ENCODE measurements around the gene PTGES3.
A peak's percentile ranks its signal among the peaks of the same experiment; 100 is the strongest.

PTGES3 gene

GRCh38 chr12:56633468-56634241, 54.4 kb downstream of the PTGES3 start:
- DNase-seq (ENCODE audit: low read depth), result peak; percentile 21
- TF ChIP-seq CTCF (IDR thresholded peaks at IDR 0.05; ENCODE audit: insufficient read depth, low read depth, low read length, missing control alignments), result no peak
- peak overlapping the region; percentile 97 for H3K4me3 ChIP-seq (ENCODE audit: low read length)

DNA sequence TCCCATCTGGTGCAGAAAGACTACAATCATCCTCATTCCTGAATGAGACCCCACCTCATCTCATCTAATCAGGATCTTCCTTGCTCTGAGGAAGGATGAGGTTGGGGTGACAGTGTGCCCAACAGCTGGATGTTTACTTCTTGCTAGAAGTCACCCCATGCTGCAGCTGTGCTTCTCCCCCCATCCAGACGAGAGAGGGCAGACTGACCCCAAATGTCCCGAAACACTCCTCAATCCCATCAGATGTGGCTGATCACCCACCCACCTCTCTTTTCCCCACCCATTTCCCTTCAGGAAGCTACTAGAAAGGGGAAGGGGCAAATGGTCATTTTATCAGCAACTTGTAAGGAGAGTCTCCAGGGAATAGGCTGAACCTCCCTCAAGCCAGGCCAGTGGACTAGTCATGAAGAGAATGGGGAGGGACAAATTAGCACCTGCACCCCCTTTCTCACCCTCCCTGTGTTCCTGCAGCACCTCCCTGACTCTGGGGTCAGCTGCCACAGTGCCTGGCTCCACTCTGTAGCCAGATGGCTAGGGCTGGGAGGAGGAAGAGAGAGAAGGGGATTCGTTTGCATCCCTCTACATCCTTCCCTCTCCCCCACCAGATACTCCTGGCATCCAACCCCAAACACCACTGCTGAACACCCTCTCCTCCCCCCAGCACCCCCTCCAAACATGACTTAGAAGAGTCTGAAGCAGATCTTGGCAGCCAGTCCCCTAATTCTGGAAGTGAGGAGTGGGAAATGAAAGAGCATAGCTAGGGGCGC, 55.2 kb downstream of the PTGES3 start:
- H3K4me3 ChIP-seq (ENCODE audit: low read length), result peak overlapping the region; percentile 97
- no peak for TF ChIP-seq CTCF (IDR thresholded peaks at IDR 0.05; ENCODE audit: insufficient read depth, low read depth, low read length, missing control alignments)
- no peak for DNase-seq (ENCODE audit: low read depth)

GRCh38 chr12:56631790-56632700, 56.0 kb downstream of the PTGES3 start:
- DNase-seq (ENCODE audit: low read depth), result peak; percentile 74
- peak overlapping the region; percentile 97 for H3K4me3 ChIP-seq (ENCODE audit: low read length)
- no peak for TF ChIP-seq CTCF (IDR thresholded peaks at IDR 0.05; ENCODE audit: insufficient read depth, low read depth, low read length, missing control alignments)

DNA sequence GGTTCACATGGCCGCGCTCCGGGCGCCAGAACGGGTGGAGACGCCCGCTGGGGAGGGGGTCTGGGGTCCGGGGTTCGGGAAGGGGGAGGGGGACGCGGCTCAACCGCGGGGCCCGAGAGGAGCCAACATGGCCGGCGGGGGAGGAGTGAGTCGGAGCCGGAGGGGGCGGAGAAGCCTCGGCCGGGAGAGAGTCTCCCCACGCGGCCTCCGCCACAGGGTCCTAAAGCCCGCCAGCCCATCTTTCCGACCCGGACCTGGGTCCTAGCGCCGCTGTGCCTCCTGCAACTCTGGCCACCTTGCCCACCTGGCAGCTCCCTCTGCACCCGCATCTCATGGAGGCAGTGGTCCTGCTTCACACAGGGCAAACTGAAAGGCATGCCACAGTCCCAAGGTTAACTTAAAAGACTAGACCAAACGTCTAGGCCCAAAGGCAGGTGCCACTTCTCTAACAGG, 57.9 kb downstream of the PTGES3 start, which contains the start of gene BAZ2A:
Gene BAZ2A (minus strand): TSS at position 147 of the 453 bp plus-strand sequence. CDS start 12,796 bp downstream, outside the sequence.
- no peak for TF ChIP-seq CTCF (IDR thresholded peaks at IDR 0.05; ENCODE audit: insufficient read depth, low read depth, low read length, missing control alignments)
- H3K4me3 ChIP-seq (ENCODE audit: low read length), result peak within 1 kb of the TSS; percentile 96
- peak; percentile 85 for DNase-seq (ENCODE audit: low read depth)

- DNase-seq (ENCODE audit: low read depth), result peak; percentile 11
- no peak for TF ChIP-seq CTCF (IDR thresholded peaks at IDR 0.05; ENCODE audit: insufficient read depth, low read depth, low read length, missing control alignments)
- peak overlapping the region; percentile 96 for H3K4me3 ChIP-seq (ENCODE audit: low read length)
Measured at GRCh38 chr12:56629459-56630179, 58.5 kb downstream of the PTGES3 start.

Data from epithelial cell of esophagus (primary cell).